ENCODE data around the gene ABI1.
"Not testable (repeated sequence)": the region's sequence is repeated elsewhere in the genome, so short reads cannot be mapped to it uniquely, and the experiment has no call there.

The ABI1 gene

DNA sequence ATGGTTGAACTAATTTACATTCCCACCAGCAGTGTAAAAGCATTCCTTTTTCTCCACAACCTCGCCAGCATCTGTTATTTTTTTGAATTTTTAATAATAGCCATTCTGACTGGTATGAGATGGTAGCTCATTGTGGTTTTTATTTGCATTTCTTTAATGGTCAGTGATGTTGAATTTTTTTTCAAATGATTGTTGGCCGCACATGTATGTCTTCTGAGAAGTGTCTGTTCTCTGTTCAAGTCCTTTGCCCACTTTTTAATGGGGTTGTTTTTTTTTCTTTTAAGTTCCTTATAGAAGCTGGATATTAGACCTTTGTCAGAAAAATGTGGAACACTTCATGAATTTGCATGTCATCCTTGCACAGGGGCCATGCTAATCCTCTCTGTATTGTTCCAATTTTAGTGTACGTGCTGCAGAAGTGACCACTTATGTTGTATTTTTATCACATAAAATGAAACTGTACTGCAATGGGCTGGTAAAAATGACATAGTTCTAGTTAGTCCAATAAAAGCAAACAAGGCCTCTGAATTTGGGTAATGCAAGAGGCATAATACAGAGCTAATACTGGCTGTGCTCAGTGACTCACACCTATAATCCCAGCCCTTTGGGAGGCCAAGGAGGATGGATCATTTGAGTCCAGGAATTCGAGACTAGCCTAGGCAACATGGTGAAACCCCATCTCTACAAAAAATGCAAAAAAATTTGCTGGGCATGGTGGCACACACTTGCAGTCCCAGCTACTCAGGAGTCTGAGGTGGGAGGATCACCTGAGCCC, 70.3 kb downstream of the ABI1 start:
- H3K79me2 ChIP-seq, result peaks cover 38% of the 10 kb centered on the region
- H3K27ac ChIP-seq, result no peak overlapping the region
- TF ChIP-seq, protein P1, sequence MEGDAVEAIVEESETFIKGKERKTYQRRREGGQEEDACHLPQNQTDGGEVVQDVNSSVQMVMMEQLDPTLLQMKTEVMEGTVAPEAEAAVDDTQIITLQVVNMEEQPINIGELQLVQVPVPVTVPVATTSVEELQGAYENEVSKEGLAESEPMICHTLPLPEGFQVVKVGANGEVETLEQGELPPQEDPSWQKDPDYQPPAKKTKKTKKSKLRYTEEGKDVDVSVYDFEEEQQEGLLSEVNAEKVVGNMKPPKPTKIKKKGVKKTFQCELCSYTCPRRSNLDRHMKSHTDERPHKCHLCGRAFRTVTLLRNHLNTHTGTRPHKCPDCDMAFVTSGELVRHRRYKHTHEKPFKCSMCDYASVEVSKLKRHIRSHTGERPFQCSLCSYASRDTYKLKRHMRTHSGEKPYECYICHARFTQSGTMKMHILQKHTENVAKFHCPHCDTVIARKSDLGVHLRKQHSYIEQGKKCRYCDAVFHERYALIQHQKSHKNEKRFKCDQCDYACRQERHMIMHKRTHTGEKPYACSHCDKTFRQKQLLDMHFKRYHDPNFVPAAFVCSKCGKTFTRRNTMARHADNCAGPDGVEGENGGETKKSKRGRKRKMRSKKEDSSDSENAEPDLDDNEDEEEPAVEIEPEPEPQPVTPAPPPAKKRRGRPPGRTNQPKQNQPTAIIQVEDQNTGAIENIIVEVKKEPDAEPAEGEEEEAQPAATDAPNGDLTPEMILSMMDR (IDR thresholded peaks at IDR 0.05), result no peak
- H3K4me2 ChIP-seq (ENCODE audit: low read length), result no peak overlapping the region
- H3K4me1 ChIP-seq, result no peaks in the 10 kb centered on the region
- no peak overlapping the region for H2AFZ ChIP-seq
- no peaks in the 10 kb centered on the region for H3K27me3 ChIP-seq (ENCODE audit: control insufficient read depth, insufficient read depth, low read length)
- no peaks in the 10 kb centered on the region for H3K36me3 ChIP-seq (ENCODE audit: control insufficient read depth, insufficient read depth, low read length)
- no peak overlapping the region for H3K9ac ChIP-seq
- H3K4me3 ChIP-seq (ENCODE audit: low read depth, low read length), result no peak overlapping the region
- H3K9me3 ChIP-seq (ENCODE audit: control insufficient read depth, low read length), result no peaks in the 10 kb centered on the region

DNA sequence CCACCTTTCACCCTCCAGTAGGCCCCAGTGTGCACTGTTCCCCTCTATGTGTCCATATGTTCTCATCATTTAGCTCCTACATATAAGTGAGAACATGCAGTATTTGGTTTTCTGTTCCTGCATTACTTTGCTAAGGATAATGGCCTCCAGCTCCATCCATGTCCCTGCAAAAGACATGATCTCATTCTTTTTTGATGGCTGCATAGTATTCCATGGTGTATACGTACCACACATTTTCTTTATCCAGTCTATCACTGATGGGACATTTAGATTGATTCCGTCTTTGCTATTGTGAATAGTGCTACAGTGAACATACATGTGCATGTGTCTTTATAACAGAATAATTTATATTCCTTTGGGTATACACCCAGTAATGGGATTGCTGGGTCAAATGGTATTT, 71.0 kb downstream of the ABI1 start:
- H3K4me1 ChIP-seq; H3K4me2 ChIP-seq (ENCODE audit: low read length); H3K27ac ChIP-seq; H3K27me3 ChIP-seq (ENCODE audit: control insufficient read depth, insufficient read depth, low read length); H3K4me3 ChIP-seq (ENCODE audit: low read depth, low read length); H3K9me3 ChIP-seq (ENCODE audit: control insufficient read depth, low read length); H3K9ac ChIP-seq; H2AFZ ChIP-seq; H3K36me3 ChIP-seq (ENCODE audit: control insufficient read depth, insufficient read depth, low read length): not testable (repeated sequence)
- peaks cover 38% of the 10 kb centered on the region for H3K79me2 ChIP-seq

- peaks cover 42% of the 10 kb centered on the region for H3K79me2 ChIP-seq
- TF ChIP-seq, protein P1 (IDR thresholded peaks at IDR 0.05), result no peak
These were observed 73.4 kb downstream of the ABI1 start for GRCh38 chr10:26787362-26787761.

GRCh38 chr10:26781797-26782196, 79.0 kb downstream of the ABI1 start:
- H3K27ac ChIP-seq, result no peak overlapping the region

More at GRCh38 chr10:26787362-26787761, 73.4 kb downstream of the ABI1 start:
- H3K27ac ChIP-seq, result no peak overlapping the region
- H3K4me1 ChIP-seq, result no peaks in the 10 kb centered on the region
- H3K9me3 ChIP-seq (ENCODE audit: control insufficient read depth, low read length), result no peaks in the 10 kb centered on the region
- H3K4me3 ChIP-seq (ENCODE audit: low read depth, low read length), result no peak overlapping the region
- no peak overlapping the region for H3K4me2 ChIP-seq (ENCODE audit: low read length)
- H3K9ac ChIP-seq, result no peak overlapping the region
- H2AFZ ChIP-seq, result no peak overlapping the region
- no peaks in the 10 kb centered on the region for H3K36me3 ChIP-seq (ENCODE audit: control insufficient read depth, insufficient read depth, low read length)
- no peaks in the 10 kb centered on the region for H3K27me3 ChIP-seq (ENCODE audit: control insufficient read depth, insufficient read depth, low read length)

DNA sequence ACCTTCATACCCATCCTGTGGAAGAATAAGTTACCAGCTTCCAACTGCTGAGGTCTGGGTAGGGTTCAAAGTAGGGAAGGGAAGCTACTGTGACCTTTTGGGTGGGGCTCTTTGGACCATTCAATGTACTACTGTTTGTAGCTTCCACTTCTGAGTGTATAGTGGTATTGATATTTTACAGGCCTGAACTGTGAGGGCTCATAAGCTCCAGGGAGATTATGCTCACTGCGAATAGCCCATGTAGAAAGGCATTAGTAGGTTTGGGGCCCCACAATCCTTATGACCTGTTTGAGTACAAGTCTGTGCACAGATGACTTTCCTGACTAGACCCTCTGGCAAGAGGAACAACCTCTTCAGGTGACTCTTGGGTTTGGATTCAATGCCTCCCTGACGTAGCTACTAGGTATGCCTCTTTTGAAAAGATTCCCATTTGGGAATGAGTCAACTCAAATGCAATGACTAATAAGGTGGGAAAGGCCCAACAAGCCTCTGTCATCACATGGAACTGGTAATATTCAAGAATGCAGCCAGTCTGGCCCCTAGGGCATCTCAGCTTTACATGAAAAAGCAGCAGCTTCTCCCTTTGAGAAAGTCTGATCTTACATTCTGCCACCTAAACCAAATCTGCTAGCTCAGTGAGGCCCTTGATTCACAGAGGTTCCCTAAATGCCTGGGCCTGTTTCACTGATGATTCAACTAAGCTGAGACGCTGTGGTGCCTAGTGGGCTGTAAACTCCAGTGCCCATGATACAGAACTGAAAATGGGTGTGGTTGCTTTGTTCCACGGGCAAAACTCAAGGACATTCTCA, 79.8 kb downstream of the ABI1 start:
- H2AFZ ChIP-seq, result no peak overlapping the region
- H3K27ac ChIP-seq, result no peak overlapping the region
- TF ChIP-seq, protein P1 (IDR thresholded peaks at IDR 0.05), result no peak
- H3K9ac ChIP-seq, result no peak overlapping the region
- H3K36me3 ChIP-seq (ENCODE audit: control insufficient read depth, insufficient read depth, low read length), result no peaks in the 10 kb centered on the region
- no peak overlapping the region for H3K4me3 ChIP-seq (ENCODE audit: low read depth, low read length)
- H3K79me2 ChIP-seq, result peaks cover 29% of the 10 kb centered on the region
- no peaks in the 10 kb centered on the region for H3K9me3 ChIP-seq (ENCODE audit: control insufficient read depth, low read length)
- no peak overlapping the region for H3K4me2 ChIP-seq (ENCODE audit: low read length)
- H3K4me1 ChIP-seq, result peaks cover 5% of the 10 kb centered on the region
- H3K27me3 ChIP-seq (ENCODE audit: control insufficient read depth, insufficient read depth, low read length), result no peaks in the 10 kb centered on the region

More at GRCh38 chr10:26781797-26782196, 79.0 kb downstream of the ABI1 start:
- H3K9me3 ChIP-seq (ENCODE audit: control insufficient read depth, low read length), result no peaks in the 10 kb centered on the region
- H3K9ac ChIP-seq, result no peak overlapping the region
- no peak overlapping the region for H2AFZ ChIP-seq
- H3K4me3 ChIP-seq (ENCODE audit: low read depth, low read length), result no peak overlapping the region
- H3K4me1 ChIP-seq, result peaks cover 5% of the 10 kb centered on the region
- H3K4me2 ChIP-seq (ENCODE audit: low read length), result no peak overlapping the region
- H3K27me3 ChIP-seq (ENCODE audit: control insufficient read depth, insufficient read depth, low read length), result no peaks in the 10 kb centered on the region
- TF ChIP-seq, protein P1 (IDR thresholded peaks at IDR 0.05), result no peak
- no peaks in the 10 kb centered on the region for H3K36me3 ChIP-seq (ENCODE audit: control insufficient read depth, insufficient read depth, low read length)
- H3K79me2 ChIP-seq, result peaks cover 34% of the 10 kb centered on the region

Data from parathyroid adenoma (tissue), 2 donors.